ENCODE measurements around the gene TMCC3.

Gene TMCC3

GRCh38 chr12:94640134-94640928 lies 10.0 kb downstream of the TMCC3 start:
- POLR2A ChIA-PET: no interaction called here
- no peak for TF ChIP-seq ZFP69B (tag by site-specific recombination; IDR thresholded peaks at IDR 0.05)
- TF ChIP-seq ZNF664 (tag by site-specific recombination; IDR thresholded peaks at IDR 0.05): no peak
- no peak for TF ChIP-seq ZNF341 (tag by site-specific recombination; IDR thresholded peaks at IDR 0.05; ENCODE audit: low read depth)
- TF ChIP-seq ZNF121 (tag by site-specific recombination; IDR thresholded peaks at IDR 0.05): no peak
- peak; percentile 59; the same call in 1 of the 2 replicates for TF ChIP-seq EGR2 (tag by site-specific recombination; IDR thresholded peaks at IDR 0.05; ENCODE audit: low read depth)
- TF ChIP-seq ZFHX2 (tag by site-specific recombination; conservative IDR thresholded peaks at IDR 0.05): peak; percentile 44
- no peak for TF ChIP-seq ZNF658 (tag by site-specific recombination; IDR thresholded peaks at IDR 0.05)
- Histone ChIP-seq H3K9me3 (ENCODE audit: control insufficient read depth, insufficient read depth, low read depth, low read length) (no peaks in the 10 kb centered on the region), H3K27ac (ENCODE audit: extremely low read depth, low read depth, low read length) (no peak overlapping the region), H3K4me1 (ENCODE audit: control insufficient read depth, insufficient read depth, low read length) (peaks cover 3% of the 10 kb centered on the region), H3K36me3 (ENCODE audit: control insufficient read depth in 2 of 2, insufficient read depth in 1 of 2, low read length in 2 of 2) (no peaks in the 10 kb centered on the region; a peak in 1 of 3 replicates), H3K4me3 (ENCODE audit: low read depth, low read length) (no peak overlapping the region)
- CTCF ChIA-PET: interaction anchor here (0.6 kb wide), 1 partner anchor 35 kb away, joined by 3 read pairs; no protein-coding TSS in a partner anchor

DNA sequence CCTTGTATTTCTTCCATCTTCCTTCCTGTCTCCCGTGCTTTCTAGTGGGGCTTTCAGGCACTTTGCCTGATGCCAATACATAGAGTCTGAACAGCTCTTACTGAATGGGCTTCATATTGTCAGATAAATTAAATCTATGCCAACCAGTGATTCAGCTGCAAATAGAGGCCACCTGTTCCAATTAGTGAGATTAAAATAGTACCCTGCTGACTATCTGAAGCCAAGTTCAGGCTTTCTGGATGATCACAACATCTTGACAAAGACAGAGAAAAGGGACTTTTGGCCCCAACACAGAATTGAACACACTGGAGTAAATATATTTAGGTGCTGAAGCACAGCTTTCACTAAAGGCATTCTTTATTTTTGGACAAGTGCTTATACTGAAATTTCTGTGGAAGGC lies 11.8 kb downstream of the TMCC3 start:
- TF ChIP-seq ZNF548 (tag by site-specific recombination; IDR thresholded peaks at IDR 0.05) (no peak), ZNF621 (tag by site-specific recombination; IDR thresholded peaks at IDR 0.05) (no peak), ZNF133 (tag by site-specific recombination; IDR thresholded peaks at IDR 0.05) (no peak), ZNF202 (tag by site-specific recombination; IDR thresholded peaks at IDR 0.05; ENCODE audit: borderline replicate concordance) (no peak), ZNF529 (tag by site-specific recombination; IDR thresholded peaks at IDR 0.05; ENCODE audit: insufficient replicate concordance) (no peak), MYNN (tag by site-specific recombination; IDR thresholded peaks at IDR 0.05; ENCODE audit: borderline replicate concordance) (no peak), YY1 (tag by site-specific recombination; IDR thresholded peaks at IDR 0.05) (no peak), ZNF776 (tag by site-specific recombination; IDR thresholded peaks at IDR 0.05; ENCODE audit: borderline replicate concordance) (no peak), IKZF3 (tag by site-specific recombination; IDR thresholded peaks at IDR 0.05) (no peak), HOXC10 (CRISPR knock-in tag; IDR thresholded peaks at IDR 0.05) (no peak), ZNF596 (tag by site-specific recombination; IDR thresholded peaks at IDR 0.05) (no peak), ZNF555 (tag by site-specific recombination; conservative IDR thresholded peaks at IDR 0.05) (no peak), ZSCAN16 (tag by site-specific recombination; IDR thresholded peaks at IDR 0.05) (no peak), ZFP37 (tag by site-specific recombination; IDR thresholded peaks at IDR 0.05) (no peak), ZNF654 (tag by site-specific recombination; IDR thresholded peaks at IDR 0.05; ENCODE audit: low read depth) (no peak), HIC1 (tag by site-specific recombination; IDR thresholded peaks at IDR 0.05) (no peak), KLF17 (tag by site-specific recombination; IDR thresholded peaks at IDR 0.05) (no peak)
- TF ChIP-seq, protein P1, sequence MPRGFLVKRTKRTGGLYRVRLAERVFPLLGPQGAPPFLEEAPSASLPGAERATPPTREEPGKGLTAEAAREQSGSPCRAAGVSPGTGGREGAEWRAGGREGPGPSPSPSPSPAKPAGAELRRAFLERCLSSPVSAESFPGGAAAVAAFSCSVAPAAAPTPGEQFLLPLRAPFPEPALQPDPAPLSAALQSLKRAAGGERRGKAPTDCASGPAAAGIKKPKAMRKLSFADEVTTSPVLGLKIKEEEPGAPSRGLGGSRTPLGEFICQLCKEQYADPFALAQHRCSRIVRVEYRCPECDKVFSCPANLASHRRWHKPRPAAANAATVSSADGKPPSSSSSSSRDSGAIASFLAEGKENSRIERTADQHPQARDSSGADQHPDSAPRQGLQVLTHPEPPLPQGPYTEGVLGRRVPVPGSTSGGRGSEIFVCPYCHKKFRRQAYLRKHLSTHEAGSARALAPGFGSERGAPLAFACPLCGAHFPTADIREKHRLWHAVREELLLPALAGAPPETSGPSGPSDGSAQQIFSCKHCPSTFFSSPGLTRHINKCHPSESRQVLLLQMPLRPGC (tag by site-specific recombination; IDR thresholded peaks at IDR 0.05): no peak
- CTCF ChIA-PET: no interaction called here

More for the DNA sequence above, 11.8 kb downstream of the TMCC3 start:
- Histone ChIP-seq H3K4me1 (ENCODE audit: control insufficient read depth, insufficient read depth, low read length) (no peaks in the 10 kb centered on the region), H3K9me3 (ENCODE audit: control insufficient read depth, insufficient read depth, low read depth, low read length) (no peaks in the 10 kb centered on the region), H3K27ac (ENCODE audit: extremely low read depth, low read depth, low read length) (no peak overlapping the region), H3K36me3 (ENCODE audit: control insufficient read depth in 2 of 2, insufficient read depth in 1 of 2, low read length in 2 of 2) (no peaks in the 10 kb centered on the region; a peak in 1 of 3 replicates), H3K4me3 (ENCODE audit: low read depth, low read length) (no peak overlapping the region)
- POLR2A ChIA-PET: no interaction called here
